HPDE6-E6E7 (cell line): ENCODE measurements around the gene HNMT.
"Not testable (repeated sequence)": the region's sequence is repeated elsewhere in the genome, so short reads cannot be mapped to it uniquely, and the experiment has no call there.

Experiments used
- DNase-seq: peaks from one replicate; pipeline ENCODE4 v3.0.0; 2011; ENCODE audit warnings: missing footprints; ENCODE audit errors: extremely low spot score

HNMT gene

DNA sequence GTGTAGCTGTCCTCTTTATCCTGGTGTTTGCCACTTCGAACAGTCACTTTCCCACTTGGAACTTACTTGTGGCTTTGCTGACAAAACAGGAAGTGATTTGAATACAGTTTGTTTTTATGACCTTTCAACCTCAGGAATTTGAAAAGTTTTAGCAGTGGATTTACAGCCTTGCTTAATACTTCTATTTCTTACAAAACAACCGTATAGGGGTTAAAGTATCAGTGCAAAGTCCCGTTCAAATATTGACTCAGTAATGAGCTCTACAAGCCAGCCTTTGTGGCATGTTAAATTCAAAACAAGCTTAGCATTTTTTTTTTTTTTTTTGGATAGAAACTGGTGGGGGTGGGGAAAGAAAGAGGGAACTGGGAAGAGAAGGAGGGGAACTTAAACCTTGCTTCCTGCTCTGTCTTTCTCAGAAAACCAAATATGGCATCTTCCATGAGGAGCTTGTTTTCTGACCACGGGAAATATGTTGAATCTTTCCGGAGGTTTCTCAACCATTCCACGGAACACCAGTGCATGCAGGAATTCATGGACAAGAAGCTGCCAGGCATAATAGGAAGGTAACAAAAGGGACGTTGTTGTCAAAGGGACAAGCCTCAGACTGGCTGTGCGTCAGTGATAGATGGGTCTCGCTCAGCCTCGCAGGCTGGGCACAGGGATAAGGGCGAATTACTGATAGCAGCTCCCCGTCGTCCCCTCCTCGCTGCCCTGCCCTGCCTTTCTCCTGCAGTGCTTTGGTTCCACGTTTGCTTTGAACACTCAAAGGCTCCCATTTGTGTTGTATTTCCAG is at the start of gene HNMT:
TSS of gene HNMT (plus strand) at position 408 of the 793 bp plus-strand sequence. CDS start at position 427, 19 bp downstream.
- DNase-seq = no peak

DNA sequence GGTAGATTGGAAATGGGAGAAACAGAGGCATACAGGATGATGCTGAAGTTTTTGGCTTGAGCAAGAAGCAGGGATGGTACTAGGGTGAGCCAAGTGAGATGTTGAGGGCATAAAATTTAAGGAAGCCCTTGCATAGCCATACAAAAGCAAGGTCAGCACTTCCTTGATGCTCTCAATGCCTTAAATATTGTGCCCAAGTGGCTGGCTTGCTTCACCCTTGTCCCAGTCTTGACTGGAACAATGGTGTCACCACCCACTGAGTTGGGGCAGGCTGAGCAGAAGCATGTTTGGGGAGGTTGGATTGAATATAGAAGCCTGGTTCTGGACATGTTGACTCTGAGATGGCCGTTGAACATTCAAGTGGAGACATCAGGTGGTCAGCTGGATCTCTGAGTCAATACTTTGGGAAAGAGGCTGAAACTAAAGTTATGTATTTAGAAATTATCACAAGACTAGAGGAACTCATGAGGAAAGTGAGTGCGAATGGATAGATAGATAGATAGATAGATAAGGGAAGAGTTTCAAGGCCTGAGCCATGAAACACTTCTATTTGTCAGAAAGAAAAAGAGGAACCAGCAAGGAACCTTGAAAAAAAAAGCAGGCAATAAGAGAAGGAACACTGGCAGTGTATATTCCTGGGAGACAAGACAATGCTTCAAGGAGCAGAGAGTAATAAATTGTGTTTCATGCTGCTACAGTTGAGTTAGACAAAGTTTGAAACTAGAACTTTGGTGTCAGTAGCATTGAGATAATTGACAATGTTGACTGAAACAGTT is 43.0 kb upstream of the HNMT start:
- no peak for DNase-seq

DNA sequence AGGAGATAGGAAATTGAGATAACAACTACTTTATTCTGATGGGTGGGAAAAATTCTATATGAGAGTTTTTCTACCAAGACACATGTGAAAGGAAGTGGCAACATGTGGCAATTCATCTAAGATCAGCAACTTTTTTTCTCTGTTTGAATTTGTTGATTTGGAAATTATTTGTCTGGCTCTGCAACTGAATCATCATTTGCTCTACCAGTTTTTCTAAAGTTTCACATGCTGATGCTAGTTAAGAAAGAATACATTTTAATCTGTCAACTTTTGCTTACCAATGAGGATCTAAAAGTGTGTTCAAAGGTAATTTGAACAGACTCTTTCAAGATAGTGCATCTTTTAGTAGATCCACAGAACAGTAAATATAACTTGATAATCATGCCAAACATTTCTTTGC is 42.1 kb upstream of the HNMT start:
- DNase-seq = not testable (repeated sequence)

DNA sequence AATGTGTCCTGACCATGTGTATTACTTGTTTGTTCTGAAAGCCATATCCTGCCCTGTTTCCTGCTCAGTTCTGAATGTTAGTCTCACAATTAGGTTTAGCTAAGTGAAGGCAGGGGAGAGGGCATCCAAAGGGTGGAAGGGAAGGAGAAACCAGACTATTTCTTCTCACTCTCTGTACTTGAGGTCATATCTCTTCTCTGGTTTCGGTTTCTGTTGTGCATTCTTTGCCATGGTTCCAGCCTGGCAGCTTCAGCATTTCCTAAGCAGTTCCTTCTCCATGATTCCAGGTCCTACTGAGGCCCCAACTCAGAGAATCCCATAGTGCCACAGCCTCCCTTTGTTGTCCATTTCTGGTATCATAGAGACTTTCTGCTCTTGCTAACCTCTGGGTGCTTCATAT is 40.3 kb upstream of the HNMT start:
- DNase-seq = no peak

DNA sequence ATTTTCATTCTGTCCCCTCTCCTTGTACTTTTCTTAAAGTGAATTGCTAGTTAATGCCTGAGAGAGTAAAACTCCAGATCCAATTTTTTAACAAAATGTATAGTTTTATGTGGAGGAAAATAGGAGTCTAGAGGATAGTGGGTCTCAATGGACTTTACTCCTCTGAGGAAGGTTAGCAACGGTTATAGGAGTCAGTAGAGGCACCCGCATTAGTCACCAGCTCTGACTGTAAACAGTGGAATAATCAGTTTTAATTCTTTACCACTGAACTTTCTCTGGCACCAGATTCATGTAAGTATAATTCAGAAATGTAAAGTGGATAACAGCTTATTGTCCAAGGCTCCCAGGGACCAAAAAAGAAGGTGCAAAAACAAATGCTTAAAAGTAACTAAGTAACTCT is 38.7 kb upstream of the HNMT start:
- no peak for DNase-seq

DNA sequence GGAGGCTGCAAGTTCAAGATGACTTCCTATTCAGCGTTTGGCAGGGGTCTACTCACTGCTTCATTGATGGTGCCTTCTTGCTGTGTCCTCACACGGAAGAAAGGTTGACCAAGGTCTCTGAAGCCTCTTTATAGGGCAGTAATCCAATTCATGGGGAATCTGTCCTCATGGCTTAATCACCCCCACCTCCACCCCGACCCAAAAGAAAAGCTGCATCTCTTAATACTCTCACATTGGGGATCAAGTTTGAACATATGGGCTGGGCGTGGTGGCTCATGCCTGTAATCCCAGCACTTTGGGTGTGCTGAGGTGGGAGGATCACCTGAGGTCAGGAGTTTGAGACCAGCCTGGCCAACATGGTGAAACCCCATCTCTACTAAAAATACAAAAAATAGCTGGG is 36.4 kb upstream of the HNMT start:
- no peak for DNase-seq

DNA sequence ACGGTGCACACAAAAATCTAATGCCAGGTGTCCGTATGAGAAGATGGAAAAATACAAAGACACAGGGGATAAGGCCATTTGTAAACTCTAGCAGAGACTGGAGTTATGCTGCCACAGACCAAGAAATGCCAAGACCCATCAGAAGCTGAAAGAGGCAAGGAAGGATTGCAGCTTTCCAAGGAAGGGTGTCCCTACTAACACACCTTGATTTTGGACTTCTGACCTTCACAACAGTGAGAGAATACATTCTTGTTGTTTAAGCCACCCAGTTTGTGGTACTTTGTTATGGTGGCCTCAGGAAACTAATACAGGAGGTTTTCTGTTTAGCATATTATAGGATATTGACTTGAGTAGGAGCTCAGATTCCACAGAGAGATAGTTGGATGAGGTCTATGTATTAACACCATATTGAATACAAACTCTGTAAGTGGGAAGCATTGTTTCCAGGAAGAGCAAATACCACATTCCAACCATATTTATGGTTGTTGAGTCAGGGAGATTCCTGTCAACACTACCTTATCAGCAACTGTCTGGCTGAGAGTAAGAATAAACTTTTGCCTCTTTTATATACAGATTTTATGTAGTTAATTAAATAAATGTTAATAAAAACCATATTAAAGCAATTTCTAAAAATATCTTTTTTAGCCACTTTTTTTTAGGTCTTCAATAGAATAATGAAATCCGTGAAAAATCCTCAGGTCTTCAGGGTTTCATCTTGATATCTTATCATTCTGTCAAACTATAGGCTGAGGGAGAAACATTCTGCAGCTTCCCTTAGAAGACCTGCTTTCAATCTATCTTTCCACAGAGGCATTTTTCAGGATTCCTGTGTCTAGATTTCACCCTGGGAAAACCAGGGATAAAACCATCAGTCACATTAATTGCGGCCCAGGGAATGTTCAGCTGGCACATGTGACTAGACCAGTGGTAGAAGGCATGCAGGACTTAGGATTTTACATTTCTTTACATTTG is 35.4 kb upstream of the HNMT start:
- DNase-seq = peak; percentile 4

DNA sequence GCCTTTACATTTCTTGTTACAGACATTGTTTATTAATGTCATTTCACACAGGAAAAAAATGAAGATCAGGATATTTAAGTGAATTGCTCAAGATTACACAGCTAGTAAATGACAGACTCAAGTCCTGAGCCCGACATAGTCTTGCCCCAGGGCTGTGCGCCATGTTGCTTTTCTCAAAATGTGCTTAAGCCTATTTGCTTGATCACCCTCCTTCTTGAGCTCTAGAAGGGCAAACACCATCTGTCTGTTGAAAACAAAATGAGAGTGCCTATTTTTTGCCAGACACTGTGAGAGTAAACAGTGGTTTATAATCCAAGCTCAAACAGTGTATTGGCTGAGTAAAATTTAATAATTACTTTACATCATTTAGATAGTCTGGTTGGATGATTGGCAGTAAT is 34.8 kb upstream of the HNMT start:
- DNase-seq = no peak

DNA sequence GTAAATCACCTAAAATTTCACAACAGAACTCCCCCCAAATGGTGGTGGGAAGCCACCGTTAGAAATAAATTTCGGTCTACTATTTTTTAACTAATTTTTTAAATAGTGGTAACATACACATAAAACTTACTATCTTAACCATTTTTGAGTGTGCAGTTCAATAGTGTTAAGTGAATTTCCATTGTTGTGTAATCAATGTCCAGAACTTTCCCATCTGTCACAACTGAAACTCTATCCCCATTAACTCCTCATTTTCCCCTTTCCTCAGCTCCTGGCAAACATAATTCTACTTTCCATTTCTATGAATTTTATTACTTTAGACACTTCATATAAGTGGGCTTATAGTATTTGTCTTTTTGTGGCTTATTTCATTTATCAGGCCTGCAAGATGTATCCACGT is 34.1 kb upstream of the HNMT start:
- DNase-seq = no peak

DNA sequence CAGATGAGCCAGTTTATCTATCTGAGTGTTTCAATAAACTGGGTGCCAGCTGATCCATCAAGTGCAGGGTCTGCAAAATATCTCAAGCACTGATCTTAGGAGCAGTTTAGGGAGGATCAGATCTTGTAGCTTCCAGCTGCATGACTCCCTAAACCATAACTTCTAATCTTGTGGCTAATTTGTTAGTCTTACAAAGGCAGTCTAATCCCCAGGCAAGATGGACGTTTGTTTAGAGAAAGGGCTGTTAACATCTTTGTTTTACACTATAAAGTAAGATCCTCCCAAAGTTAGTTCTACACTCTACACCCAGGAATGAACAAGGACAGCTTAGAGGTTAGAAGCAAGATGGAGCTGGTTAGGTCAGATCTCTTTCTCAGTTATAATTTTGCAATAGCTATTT is 28.7 kb upstream of the HNMT start:
- no peak for DNase-seq

DNA sequence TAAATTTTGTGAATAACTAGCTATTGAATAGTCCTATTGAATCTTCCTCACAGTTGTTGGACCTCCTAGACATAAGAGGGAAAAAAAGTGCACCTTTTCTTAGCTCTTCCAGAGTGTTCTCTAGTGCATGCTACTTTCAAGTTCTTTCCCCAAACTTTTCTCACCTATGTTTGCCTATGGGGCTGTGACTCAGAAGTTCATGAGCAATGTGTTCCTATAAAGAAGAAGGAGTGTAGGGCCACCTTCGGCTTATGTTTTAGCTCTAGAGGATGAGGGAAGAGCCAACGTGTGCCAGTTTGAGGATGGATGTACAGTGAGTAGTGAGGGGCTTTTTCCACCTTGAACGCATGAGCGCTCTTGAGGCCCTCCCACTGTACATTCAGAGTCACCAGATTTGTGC is 27.0 kb upstream of the HNMT start:
- no peak for DNase-seq

DNA sequence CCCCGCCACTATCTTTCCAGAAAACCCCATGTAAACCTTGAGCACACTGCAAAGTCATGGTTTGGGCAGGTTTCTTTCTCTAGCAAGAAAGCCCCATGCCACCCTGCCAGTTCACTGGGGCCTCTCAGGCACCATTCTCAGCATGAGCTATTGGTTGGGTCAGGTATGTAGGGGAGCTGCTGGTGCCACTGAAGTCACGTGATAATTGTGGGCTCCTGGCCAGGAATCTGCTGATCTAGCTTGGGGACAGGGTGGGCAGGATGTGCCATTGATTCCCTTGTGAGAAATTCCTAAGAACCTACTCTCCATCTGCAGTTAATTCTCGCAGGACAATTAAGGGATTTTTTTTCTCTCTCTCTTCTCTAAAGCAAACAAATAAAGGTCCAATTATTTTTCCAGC is 26.5 kb upstream of the HNMT start:
- no peak for DNase-seq

DNA sequence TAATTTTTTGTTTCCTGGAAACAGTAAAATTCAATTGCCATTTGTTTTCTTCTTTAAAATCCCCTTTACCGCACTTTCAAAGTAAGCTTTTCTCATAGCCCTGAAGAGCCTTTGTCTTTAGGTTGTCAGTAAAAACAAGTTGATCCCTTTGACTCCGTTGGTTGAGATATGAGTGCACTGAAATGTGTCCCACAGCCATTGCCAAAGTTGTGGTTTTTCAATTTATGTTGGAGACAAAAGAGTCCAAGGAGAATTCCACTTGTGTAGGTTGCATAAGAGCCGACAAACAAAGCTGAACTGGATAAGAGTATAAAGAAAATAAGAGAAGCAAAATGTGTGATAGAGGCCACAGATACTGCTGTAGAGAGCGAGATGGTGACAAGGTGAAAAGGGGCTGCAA is 26.1 kb upstream of the HNMT start:
- no peak for DNase-seq

DNA sequence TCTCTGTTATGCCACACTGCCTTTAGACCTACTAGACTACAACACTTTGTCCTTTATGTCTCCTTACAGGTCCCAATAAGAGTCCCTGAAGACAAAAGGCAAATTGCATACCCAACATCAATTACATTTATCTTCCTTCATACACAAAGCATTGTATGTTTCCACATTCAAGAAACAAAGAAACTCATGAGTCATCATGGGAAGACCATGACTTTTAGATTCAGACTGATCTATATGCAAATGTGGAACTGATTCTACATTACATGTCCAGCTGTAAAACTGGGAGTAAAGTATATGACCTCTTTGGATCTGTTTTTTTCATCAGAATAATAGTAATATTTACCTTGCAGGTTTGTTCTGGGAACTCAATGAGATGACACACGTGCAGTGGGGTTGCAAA is 25.2 kb upstream of the HNMT start:
- DNase-seq = no peak

DNA sequence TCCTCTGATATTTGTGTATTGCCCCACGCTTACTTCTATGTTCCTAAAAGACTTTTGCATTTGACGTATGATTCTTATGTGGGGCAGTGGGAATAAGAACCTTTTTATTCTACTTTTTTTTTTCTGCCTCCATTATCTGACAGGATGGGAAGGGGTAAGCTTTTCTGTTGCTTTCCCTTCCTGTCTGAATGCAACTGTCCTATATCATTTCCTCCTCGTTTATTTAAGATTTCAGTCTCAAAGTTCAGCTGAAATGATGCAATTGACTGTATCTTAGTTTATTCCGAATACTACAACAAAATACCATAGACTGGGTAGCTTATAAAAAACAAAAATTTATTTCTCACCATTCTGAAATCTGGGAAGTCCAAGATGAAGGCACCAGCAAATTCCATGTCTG is 24.1 kb upstream of the HNMT start:
- DNase-seq = no peak

DNA sequence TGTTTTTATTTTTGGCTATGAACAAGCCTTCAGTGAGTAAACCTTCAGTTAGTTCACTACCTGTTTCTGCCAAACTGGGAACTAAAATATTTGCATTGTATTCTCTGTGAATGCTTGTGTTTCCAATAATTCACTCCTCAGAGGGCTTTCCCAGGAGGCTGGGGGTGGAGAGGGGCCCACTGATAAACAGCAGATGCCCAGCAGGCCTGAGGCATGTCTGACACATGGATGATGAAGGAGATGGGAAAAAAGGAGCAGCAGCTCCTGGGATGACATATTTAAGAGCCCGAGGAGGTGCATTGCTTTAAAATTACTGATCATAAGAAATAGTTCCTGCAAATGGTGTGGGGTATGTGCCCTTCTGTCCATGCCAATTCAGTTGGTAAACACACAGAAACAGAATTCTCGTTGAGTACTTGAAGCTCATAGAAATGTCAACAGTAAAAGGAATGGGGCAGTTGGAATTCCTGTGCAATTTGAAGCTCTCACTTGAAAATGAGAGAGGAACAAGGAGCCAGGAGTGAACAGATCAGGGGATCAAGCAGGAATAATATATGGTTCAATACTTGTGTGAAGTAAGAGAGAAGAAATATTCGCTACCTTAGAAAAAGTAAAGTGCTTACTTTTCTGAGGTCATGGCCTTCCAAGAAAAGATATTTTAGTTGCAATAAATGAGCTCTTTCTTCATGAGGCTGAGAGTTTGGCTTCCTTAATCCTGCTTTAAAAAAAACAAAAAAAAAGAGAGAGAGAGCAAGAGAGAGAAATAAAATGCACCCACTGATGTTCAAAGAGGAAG is 22.0 kb upstream of the HNMT start:
- DNase-seq = no peak

DNA sequence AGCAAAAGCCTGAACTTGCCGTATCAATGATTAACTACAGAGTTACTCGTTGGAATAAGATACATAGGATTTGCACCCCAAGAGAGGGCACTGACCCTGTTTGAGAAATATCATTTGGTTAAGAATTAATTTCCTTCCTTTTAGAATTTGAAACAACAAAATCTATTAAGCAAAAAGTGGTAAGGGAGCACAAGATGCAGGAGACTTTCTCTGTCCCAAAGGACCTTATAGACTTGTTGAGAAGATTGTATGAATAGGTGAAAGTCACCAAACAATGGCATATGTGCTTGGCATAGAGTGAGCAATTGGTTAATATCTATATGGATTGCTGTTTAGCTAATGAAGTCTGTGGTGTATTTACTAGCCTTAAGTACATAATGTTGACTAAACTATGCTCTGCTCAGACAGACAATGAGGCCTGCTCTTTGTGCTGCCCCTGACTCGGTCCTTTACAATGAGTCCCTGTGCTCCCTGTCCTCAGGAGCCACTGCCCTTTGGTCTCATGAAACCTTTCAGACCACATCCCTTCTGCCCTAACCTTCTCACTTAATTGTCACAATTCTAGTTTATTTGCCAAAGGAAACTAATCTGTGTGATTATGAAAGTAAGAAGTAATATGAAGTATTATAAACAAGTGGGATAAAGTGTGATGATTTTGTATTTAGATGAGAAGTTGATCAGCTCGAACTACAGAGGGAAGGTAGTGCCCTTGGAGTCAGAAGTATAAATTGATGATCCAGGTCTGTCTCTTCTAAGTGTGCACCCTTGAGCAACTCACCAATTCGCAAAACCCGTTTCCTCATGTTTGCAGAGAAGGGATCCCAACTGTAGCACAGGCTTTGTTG is 21.2 kb upstream of the HNMT start:
- DNase-seq = no peak

DNA sequence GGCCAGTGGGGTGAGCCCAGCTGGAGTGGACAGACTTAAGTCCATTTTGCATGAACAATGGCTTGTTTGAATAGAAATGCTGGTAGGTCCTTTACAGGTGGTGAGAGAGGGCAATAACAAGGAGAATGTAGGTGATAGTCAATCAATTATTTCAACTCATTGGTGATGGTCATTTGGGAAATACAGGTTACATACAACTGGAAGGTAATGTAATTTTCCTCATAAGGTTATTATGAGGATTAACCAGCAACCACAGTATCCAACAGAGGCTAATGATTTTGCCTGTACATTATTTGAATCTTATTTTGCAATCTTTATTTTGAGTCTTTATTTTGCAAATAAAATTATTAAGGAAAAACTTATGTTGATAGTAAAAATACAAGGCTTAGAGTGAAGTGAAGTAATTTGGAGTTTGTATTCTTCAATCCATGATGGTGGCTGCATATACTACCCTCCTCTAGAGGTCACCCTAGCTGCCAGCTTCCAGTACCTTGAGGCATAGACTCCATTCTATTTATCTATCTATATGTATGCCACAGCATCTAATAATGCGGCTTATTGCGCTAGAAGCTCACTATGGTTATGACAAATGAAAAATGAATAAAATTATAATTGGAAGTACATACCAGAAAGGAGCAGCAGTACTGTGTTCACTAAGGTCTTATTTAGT is 20.5 kb upstream of the HNMT start:
- DNase-seq = no peak

DNA sequence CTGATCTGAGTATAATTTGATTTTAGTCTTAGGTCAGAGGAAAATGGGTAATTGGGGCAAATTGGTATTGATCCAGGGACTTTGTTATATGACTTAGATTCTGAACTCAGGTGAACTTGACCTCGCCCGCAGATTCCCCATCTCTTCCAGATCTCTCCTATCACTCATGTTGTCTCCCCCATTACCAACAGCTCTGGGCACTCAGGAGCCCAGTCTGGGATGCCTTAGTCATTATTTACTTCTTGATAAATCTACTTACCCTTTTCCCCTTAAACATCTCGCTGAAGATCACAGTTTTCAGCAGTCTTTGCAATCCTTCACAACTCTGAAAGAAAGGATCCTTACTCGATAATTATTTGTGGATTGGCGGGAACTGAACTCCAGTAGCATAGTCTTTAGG is 19.6 kb upstream of the HNMT start:
- no peak for DNase-seq

DNA sequence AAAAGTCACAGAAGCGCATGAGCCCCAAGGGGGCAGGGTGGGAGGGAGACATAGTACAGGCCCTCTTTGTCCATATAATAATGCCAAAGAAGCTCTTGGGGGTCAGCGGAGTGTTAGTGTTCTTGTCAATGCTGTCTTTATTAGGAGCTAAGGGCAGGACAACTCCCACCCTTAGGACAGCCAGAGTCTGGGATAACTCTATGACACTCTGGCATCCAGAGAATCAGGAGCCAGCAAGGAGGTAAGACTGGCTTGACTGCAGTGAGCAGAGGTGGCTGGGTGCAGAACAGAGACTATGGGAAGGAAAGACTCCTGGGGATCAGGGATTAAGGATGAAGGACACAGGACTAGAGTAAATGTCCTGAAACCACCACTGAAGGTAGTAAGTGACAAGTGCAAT is 19.0 kb upstream of the HNMT start:
- DNase-seq = no peak
